GM08714 (cell line): ENCODE measurements around the gene FNDC1.
"Not testable (repeated sequence)": the region's sequence is repeated elsewhere in the genome, so short reads cannot be mapped to it uniquely, and the experiment has no call there.

Experiments used
- H3K4me3 ChIP-seq: fragments of 200-500 bp; sonication (Bioruptor generic); 2 replicates; pipeline ENCODE4 v1.5.1; 2014; ENCODE audit warnings: mild to moderate bottlenecking, low read length, inconsistent platforms
- ZNF274 ChIP-seq: IDR thresholded peaks from 2 replicates; pipeline ENCODE4 v1.6.1; 2012; ENCODE audit warnings: mild to moderate bottlenecking, low read depth, low read length

Gene FNDC1

DNA sequence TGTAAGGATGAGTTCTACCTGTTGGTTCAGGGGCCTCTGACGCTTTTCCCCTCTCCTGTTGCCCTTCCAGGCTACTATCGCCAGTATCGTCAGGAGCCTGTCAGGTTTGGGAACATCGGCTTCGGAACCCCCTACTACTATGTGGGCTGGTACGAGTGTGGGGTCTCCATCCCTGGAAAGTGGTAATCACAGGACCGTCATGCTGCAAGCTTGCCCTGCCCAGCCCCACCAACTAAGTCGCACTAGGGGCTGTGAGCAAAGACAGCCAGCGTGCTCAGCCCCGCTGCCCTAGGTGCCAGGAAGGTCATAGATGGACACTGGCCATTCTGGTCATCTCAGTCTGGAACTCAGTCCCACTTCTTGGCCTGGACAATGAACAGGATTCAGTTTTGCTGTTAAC, 102.1 kb downstream of the FNDC1 start:
- H3K4me3 ChIP-seq = no peak overlapping the region
- TF ChIP-seq ZNF274 = no peak

DNA sequence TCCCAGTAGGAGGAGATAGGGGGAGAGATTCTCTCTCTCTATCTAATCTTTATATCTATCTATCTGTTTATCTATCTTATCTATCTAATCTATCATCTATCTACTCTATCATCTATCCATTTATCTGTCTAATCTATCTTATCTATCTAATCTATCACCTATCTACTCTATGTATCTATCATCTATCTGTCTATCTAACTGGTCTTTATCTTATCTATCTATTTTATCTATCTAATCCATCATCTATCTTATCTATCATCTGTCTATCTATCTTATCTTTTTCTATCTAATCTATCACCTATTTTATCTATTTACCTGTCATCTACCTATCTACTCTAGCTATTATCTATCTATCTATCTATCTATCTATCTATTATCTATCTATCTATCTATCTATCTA, 109.4 kb downstream of the FNDC1 start:
- H3K4me3 ChIP-seq = no peak overlapping the region
- TF ChIP-seq ZNF274 = no peak

DNA sequence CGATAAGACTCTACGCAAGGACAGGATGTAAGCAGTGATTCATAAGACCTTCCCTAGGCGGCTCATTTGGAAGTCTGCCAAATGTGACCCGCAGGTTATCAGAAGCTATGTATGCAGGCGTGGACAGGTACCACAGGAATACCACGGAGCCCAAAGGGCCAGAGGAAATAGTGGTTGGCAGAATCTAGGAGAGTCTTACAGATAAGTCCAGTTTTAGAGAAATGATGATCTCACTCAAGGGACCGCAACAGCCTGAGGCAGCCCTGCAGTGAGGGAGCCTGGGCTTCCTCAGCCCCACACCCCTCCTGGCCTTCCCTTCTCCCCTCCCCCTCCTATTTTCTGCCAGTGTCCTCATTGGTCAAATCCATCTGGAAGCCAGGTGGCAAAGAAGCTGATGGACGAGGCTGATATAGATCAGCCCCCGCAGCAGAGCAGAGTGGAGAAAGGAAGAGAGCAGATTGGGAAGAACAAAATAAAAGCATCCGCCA, 110.6 kb downstream of the FNDC1 start:
- no peak for TF ChIP-seq ZNF274
- H3K4me3 ChIP-seq = no peak overlapping the region

DNA sequence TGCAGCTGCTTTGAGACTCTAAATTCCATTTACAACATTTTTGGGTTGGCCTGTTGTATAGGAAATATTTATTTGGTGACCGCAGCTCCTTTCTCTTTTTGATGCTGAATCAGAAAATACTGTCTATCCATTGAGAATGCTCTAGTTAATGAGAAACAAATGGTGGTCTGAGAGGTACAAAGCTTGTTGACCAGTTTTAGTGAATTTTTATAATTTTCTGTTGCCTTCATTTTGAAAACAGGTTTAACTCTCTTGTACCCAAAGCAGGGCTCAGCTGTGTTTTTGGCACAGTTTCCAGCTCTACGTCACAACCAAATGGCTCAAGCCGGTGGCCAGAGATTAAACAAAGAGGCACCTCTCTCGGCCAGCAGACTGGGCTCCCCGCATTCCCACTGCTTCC, 113.2 kb downstream of the FNDC1 start:
- TF ChIP-seq ZNF274 = no peak
- H3K4me3 ChIP-seq = no peak overlapping the region

DNA sequence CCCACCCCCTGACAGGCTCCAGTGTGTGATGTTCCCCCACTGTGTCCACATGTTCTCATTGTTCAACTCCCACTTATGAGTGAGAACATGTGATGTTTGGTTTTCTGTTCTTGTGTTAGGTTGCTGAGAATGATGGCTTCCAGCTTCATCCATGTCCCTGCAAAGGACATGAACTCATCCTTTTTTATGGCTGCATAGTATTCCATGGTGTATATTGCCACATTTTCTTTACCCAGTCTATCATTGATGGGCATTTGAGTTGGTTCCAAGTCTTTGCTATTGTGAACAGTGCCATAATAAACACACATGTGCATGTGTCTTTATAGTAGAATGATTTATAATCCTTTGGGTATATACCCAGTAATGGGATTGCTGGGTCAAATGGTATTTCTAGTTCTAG, 115.5 kb downstream of the FNDC1 start:
- not testable (repeated sequence) for H3K4me3 ChIP-seq

DNA sequence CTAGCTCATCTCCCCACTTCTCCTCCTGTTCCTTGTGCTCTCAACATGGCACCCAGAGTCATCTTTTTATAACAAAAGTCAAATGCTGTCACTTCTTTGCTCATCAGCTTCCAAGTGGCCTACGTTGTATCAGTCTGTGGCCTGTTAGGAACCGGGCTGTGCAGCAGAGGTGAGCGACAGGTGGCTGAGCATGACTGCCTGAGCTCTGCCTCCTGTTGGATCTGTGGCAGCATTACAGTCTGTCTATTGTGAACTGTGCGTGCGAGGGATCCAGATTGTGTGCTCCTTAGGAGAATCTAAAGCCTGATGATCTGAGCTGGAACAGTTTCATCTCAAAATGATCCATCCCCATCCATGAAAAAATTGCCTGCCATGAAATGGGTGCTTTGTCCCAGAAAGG, 129.6 kb downstream of the FNDC1 start:
- no peak overlapping the region for H3K4me3 ChIP-seq

DNA sequence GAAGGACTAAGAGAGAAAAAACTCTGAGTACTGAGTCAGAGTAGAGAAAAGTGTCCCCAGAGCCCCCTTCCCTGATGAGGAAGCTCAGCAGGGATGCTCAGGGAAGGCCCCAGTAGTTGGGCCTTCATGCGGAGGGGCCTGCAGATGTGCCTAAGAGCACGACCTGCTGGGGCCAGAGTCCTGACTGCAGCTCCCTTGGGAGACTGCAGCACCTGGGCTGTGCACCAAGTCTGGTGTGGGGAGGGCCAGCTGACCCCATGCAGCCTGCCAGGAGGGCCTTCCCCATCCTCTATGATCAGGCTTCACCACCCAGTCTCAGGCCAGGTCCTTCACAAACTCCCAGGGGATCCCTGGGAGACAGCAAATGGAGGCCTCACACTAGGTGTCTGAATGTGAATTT, 130.4 kb downstream of the FNDC1 start:
- no peak overlapping the region for H3K4me3 ChIP-seq
- TF ChIP-seq ZNF274 = no peak

More for the DNA sequence above, 129.6 kb downstream of the FNDC1 start:
- TF ChIP-seq ZNF274 = no peak

DNA sequence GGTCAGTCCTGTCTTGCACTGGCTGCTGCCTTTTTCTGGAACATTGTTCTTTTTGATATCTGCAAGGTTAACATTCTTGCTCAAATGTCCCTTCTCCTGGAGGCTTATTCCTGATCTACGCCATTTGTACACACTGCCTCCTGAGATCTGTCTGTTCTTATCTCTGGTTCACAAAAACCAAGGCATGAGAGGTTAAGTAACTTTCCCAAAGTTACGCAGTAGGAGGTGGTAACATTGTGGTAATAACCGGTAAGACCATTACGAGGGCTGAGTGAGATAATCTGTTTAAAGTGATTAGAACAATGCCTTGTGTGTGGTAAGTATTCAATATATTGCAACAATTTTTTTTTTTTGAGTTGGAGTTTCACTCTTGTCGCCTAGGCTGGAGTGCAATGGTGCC, 132.1 kb downstream of the FNDC1 start:
- no peak for TF ChIP-seq ZNF274
- H3K4me3 ChIP-seq = no peak overlapping the region

DNA sequence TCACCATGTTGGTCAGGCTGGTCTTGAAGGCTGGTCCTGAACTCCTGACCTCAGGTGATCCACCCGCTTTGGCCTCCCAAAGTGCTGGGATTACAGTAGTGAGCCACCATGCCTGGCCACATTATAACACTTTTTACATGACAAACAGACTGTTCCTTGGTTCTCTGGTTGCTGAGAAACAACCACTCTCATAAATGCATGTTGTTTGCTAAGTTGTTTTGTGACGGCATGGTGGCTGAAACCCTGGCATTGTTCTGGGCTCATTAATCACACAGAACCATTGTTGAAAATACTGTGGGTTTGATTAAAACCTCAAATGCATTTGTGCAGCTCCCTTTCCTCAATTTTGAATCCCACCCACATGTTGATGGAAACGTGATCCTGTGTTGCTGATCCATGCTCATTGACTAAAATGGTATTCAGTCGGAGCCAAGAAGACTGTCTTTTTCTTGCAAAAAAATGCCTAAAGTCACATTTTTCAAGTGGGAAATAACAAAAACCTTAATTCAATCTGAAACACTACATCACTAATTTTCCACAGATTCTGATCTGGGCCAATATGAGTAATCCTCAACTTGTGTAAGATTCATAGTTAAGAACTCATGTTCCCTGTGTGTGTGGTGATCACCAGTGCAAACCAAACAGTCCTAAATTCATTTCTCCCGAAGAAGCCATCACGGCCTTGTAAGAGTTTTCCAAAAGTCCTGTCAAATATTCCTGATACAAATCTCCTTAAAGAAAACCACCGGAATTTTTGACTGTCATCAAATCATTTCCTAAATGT, 132.8 kb downstream of the FNDC1 start:
- no peak overlapping the region for H3K4me3 ChIP-seq
- no peak for TF ChIP-seq ZNF274

DNA sequence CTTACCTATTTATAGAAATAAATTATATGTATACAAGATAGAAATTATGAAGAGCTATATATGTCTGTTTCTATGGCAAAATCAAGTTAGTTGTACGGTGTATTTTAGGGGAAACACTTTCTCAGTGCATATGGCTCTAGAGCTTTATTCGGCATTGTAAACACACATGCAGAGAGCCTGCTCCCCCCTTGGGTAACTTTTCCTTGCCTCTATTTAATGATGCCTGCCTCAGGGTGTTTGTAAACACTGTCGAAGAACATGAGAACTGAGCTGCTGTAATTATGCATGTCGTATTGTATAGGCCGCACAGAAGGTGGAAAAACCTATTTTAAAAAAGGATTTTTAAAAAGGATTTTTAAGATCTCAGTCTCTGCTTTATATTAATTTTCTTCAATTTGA, 133.4 kb downstream of the FNDC1 start:
- TF ChIP-seq ZNF274 = no peak
- no peak overlapping the region for H3K4me3 ChIP-seq

DNA sequence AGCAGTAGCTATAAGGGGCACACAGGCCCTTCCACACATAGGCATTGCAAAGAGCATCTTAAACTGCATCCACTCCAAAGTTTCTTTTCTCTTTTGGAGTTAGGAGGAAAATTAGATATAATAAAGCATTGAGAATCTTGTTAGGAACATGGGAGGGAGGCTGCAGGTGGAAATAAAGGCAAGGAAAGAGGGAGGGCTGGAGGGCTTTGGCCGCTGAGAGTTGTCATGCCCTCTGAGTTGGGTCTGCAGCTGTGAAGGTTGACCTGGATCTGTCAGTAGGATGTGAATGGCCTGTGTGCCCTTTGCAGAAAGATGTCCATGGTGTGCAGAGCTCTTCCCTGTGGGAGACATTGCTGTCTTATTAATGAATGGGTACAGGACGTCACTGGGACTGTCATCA, 134.0 kb downstream of the FNDC1 start:
- TF ChIP-seq ZNF274 = no peak
- no peak overlapping the region for H3K4me3 ChIP-seq

DNA sequence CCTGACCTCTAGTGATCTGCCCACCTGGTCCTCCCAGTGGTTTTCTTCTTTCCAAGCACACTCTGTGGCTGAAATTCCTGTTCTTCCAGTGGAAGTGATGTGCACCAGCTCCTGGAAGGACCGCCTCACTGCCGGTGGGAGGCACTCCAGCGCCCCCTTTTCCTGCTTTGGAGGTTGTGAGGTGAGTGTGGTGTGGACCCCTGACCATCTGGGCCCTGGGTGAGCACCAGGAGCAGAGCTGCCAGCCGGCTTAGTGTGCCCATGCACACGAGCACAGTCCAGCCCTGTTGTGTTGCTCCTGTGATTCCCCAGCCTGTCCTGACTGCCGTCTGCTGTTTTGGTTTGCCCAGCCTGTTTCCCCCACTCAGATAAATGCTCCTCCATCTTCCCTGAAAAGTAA, 134.6 kb downstream of the FNDC1 start:
- H3K4me3 ChIP-seq = no peak overlapping the region
- TF ChIP-seq ZNF274 = no peak

DNA sequence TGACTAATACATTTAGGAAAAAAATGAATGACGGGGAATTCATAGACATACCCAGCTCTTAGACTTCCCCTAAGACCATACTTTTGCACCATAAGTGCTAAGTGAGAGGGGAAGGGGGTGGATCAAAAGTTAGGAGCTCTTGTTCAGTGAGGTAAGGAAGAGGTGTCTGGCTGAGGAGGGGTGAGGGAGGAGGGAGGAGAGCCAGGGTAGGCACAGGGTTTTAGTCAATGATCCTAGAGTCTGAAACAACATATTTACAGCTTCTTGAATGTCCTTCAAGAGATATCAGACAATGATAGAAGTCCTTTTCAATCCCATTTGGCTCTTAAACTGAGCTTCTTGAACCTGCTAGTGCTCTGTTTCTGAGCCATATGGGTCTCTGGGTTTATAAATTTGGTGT, 135.4 kb downstream of the FNDC1 start:
- H3K4me3 ChIP-seq = no peak overlapping the region
- no peak for TF ChIP-seq ZNF274

DNA sequence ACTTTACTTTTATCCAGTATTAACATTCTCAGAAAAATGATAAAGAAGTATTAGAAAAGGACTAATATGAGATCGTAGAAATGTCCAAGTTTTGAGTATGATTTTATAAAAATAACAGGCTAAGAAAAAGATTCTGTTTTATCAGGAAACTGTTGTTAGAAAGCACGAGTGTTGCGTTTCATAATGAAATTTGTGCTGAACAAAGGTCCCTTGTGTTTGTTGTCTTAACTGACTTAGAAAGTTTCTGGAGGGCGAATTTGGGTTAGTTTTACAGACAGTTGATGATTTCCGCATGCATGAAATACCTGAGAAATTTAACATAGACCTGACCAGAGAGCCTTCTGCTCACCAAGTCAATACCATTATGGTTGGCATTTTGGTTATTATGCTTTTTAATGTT, 136.0 kb downstream of the FNDC1 start:
- no peak for TF ChIP-seq ZNF274
- no peak overlapping the region for H3K4me3 ChIP-seq

DNA sequence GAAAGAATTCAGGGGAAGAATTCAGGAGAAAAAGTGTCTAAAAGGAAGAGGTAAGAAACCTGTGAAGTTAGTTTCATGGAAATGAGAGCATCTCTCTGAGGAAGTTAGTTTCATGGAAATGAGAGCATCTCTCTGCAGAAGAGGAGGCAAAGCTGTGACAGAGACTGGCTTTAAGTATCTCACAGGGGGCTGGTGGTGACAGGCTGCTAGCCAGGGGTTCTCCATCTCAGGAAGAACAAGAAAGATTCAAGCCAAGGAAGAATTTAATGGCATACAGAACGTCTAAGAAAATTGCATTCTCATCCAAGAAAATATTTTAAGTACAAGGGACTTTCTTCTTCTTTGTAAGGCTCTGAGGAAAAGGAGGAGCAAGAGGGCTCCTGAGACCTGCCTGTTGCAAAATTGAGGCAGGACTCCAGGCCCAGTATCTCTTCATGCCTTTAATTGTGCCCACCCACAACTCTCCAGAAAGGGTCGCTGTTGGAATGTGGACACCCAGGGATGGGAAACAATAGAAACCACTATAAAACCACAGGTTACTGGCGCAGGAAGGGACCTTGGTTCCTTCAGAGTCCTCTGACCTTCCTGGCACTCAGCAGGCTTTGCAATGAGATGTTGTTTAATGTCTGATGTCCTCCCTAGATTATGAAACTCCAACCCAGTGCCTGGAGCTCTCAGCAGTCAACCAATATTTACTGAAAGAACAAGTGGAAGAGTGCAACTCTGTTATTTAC, 136.8 kb downstream of the FNDC1 start:
- H3K4me3 ChIP-seq = no peak overlapping the region
- TF ChIP-seq ZNF274 = no peak

DNA sequence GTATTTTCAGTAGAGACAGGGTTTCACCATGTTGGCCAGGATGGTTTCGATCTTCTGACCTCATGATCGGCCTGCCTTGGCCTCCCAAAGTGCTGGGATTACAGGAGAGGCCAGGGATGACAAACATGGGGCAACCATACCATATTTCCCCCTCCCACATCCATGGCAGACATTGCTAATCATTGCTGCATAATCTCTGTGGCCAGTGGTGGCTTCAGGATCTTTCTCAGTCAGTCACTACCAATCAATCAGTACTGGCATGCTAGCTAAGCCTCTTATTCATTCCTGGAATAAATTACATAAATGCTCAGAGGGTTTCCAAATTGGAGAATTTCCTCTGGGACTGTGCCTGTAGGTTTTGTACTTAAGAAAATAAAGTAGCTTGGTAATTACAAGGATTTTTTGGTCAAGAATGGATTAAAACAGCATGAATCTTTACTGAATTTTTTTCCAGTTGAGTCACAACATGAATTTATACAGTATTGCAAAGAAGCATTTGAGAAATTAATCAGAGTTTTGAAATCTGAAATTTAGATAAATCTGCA, 138.1 kb downstream of the FNDC1 start:
- no peak for TF ChIP-seq ZNF274
- no peak overlapping the region for H3K4me3 ChIP-seq
